PFSK-1 (cell line): Measurements from ENCODE around the gene GPR85.

Experiments
- FOXP2 ChIP-seq: optimal IDR thresholded peaks from 2 replicates; pipeline ENCODE3; 2011; ENCODE audit warnings: borderline replicate concordance, control low read depth, inconsistent platforms; ENCODE audit not compliant: insufficient read depth; ENCODE audit errors: extremely low read length, extremely low read depth
- POLR2AphosphoS5 ChIP-seq: IDR thresholded peaks from 2 replicates; pipeline ENCODE4 v1.6.1; 2012; ENCODE audit warnings: low read depth, mild to moderate bottlenecking, control low read depth, low read length, moderate library complexity
- SIN3A ChIP-seq: IDR thresholded peaks from 2 replicates; pipeline ENCODE4 v1.6.1; 2012; ENCODE audit warnings: mild to moderate bottlenecking, low read length, moderate library complexity, borderline replicate concordance; ENCODE audit not compliant: insufficient read depth
- TAF1 ChIP-seq: IDR thresholded peaks from 2 replicates; pipeline ENCODE4 v1.6.1; 2012; ENCODE audit warnings: low read length, control low read depth, borderline replicate concordance; ENCODE audit not compliant: insufficient read depth
- TF ChIP-seq, protein P1 (sequence below), 2 experiments: IDR thresholded peaks; 2 replicates each; pipeline versions ENCODE4 v1.6.1 to v1.8.0; 2011 to 2012; ENCODE audit warnings: low read depth in 2 of 2, low read length in 2 of 2, control low read depth in 1 of 2, inconsistent platforms in 1 of 2, mild to moderate bottlenecking in 1 of 2, moderate library complexity in 1 of 2; ENCODE audit not compliant: insufficient read depth in 1 of 2

Gene GPR85

DNA sequence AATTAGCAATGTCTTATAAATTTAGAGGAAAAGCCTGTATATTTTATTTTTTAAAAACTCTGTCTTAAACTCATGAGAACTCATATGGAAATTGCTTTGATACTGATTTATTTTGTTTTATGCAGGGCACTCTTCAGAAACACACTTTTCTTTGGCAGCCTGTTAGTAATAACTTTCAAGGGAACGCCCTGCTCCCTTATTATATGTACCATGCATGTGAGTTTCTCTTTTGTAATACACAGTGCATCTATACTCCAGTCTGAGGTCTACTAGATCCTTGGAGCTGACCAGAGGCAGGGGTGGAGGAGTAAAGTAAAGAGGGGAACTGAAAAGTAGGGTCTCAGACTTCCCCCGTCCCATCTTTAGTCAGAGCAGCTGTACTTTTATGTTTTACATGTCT is 40.2 kb downstream of the GPR85 start:
- TF ChIP-seq POLR2AphosphoS5 (no peak), SIN3A (no peak), FOXP2 (no peak), TAF1 (no peak)
- TF ChIP-seq, protein P1, sequence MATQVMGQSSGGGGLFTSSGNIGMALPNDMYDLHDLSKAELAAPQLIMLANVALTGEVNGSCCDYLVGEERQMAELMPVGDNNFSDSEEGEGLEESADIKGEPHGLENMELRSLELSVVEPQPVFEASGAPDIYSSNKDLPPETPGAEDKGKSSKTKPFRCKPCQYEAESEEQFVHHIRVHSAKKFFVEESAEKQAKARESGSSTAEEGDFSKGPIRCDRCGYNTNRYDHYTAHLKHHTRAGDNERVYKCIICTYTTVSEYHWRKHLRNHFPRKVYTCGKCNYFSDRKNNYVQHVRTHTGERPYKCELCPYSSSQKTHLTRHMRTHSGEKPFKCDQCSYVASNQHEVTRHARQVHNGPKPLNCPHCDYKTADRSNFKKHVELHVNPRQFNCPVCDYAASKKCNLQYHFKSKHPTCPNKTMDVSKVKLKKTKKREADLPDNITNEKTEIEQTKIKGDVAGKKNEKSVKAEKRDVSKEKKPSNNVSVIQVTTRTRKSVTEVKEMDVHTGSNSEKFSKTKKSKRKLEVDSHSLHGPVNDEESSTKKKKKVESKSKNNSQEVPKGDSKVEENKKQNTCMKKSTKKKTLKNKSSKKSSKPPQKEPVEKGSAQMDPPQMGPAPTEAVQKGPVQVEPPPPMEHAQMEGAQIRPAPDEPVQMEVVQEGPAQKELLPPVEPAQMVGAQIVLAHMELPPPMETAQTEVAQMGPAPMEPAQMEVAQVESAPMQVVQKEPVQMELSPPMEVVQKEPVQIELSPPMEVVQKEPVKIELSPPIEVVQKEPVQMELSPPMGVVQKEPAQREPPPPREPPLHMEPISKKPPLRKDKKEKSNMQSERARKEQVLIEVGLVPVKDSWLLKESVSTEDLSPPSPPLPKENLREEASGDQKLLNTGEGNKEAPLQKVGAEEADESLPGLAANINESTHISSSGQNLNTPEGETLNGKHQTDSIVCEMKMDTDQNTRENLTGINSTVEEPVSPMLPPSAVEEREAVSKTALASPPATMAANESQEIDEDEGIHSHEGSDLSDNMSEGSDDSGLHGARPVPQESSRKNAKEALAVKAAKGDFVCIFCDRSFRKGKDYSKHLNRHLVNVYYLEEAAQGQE (IDR thresholded peaks at IDR 0.05; ENCODE audit: insufficient read depth in 1 of 2, low read depth in 2 of 2, low read length in 2 of 2) = no peak

DNA sequence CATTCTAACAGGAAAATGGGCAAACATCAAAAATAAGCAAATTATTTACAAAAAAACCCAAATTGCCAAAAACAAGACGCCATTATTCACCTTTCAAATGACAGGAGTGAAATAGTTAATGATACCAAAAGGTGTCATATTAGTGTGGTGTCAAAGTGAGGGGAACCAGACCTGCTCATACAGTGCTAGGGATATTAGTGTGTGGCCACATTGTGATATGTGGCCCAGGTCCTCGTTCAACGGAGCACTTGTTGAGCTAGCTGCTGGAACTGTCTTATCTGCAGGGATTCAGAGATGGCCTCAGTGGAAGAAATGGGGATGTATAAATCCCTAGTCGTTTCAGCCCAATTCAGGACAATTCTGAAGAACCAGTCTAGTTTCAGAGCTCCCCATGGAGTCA is 41.2 kb downstream of the GPR85 start:
- TF ChIP-seq, protein P1 (IDR thresholded peaks at IDR 0.05; ENCODE audit: insufficient read depth in 1 of 2, low read depth in 2 of 2, low read length in 2 of 2) = no peak
- TF ChIP-seq SIN3A (no peak), POLR2AphosphoS5 (no peak), FOXP2 (no peak), TAF1 (no peak)

DNA sequence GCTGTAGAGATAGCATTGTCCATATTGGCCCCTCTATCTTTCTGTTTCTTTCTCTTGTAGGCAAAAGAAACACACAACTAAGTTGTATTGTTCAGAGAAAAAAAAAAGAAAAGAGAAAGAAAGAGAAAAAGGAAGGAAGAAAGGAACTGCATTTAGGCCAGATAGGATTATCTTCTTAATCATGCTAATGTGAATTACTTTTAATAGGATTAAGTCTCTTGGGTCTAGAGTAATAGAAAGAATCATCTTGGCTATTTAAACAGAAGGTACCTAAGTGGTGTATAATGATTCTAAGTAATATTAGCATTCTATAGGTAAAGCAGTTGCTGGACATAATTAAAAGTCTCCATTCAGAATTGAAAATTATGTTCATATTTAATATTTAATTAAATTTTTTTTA is 42.2 kb downstream of the GPR85 start:
- TF ChIP-seq FOXP2 (no peak), TAF1 (no peak)

DNA sequence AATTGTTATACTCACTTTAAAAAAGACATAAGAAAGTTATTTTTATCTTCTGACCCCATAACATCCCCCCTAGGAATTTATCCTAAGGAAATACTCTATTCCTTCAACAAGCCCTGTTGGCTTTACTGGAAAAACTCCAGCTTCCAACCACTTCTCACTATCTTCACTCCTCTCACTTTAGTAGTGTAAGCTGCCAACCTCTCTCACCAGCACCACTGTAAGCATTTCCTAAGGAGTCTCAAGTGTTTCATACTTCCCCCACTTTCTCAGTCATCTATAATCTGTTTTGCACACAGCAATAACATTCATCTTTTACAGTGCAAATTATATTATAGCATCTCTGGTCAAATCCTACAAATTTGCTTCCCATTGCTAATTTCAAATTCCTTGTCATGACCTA is 45.8 kb downstream of the GPR85 start:
- TF ChIP-seq SIN3A = no peak
- TF ChIP-seq FOXP2 = no peak
- TF ChIP-seq POLR2AphosphoS5 = no peak
- TF ChIP-seq, protein P1 (IDR thresholded peaks at IDR 0.05; ENCODE audit: insufficient read depth in 1 of 2, low read depth in 2 of 2, low read length in 2 of 2) = no peak
- no peak for TF ChIP-seq TAF1

DNA sequence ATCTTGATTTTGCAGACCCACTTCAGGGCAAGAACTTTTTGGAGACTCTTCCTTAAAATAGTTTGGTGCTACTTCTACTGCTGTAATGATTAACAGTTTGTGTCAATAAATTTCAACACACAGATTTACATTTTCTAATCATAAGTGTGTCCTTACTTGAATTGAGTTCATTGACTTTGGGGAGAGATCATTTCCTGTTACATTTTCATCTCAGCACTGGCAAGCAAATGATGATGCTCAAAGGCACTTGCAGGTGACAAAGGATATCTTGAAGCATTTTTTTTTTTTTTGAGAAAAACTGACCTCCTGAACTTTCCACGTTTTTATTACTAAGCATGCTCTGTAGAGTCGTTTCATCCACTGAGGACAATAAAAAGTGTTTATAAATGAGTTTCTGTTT is 52.7 kb downstream of the GPR85 start:
- TF ChIP-seq POLR2AphosphoS5 (no peak), TAF1 (no peak), SIN3A (no peak), FOXP2 (no peak)
- TF ChIP-seq, protein P1 (IDR thresholded peaks at IDR 0.05; ENCODE audit: insufficient read depth in 1 of 2, low read depth in 2 of 2, low read length in 2 of 2) = no peak
